ENCODE measurements around the gene RYR3.

The RYR3 gene

GRCh38 chr15:33395846-33396245 is 85.1 kb downstream of the RYR3 start:
- Histone ChIP-seq H3K9me3 (ENCODE audit: severe bottlenecking) (no peaks in the 10 kb centered on the region), H3K27me3 (ENCODE audit: insufficient read depth, poor library complexity, severe bottlenecking) (peaks cover 16% of the 10 kb centered on the region), H3K4me3 (ENCODE audit: severe bottlenecking) (no peak overlapping the region), H3K4me1 (ENCODE audit: insufficient read depth, poor library complexity, severe bottlenecking) (no peaks in the 10 kb centered on the region), H3K27ac (ENCODE audit: poor library complexity, severe bottlenecking) (no peak overlapping the region), H3K36me3 (ENCODE audit: low read depth) (no peaks in the 10 kb centered on the region)
- no peak for ATAC-seq (ENCODE audit: low read depth)
- no peak for TF ChIP-seq CTCF (IDR thresholded peaks at IDR 0.05; ENCODE audit: poor library complexity, severe bottlenecking)
- no peak for DNase-seq (ENCODE audit: low spot score)

GRCh38 chr15:33396475-33396874 is 85.7 kb downstream of the RYR3 start:
- no peak for ATAC-seq (ENCODE audit: low read depth)
- H3K4me3 ChIP-seq (ENCODE audit: severe bottlenecking): no peak overlapping the region
- no peak for DNase-seq (ENCODE audit: low spot score)
- no peak for TF ChIP-seq CTCF (IDR thresholded peaks at IDR 0.05; ENCODE audit: poor library complexity, severe bottlenecking)
- peaks cover 21% of the 10 kb centered on the region for H3K27me3 ChIP-seq (ENCODE audit: insufficient read depth, poor library complexity, severe bottlenecking)
- H3K4me1 ChIP-seq (ENCODE audit: insufficient read depth, poor library complexity, severe bottlenecking): no peaks in the 10 kb centered on the region
- no peak overlapping the region for H3K27ac ChIP-seq (ENCODE audit: poor library complexity, severe bottlenecking)
- H3K9me3 ChIP-seq (ENCODE audit: severe bottlenecking): no peaks in the 10 kb centered on the region
- no peaks in the 10 kb centered on the region for H3K36me3 ChIP-seq (ENCODE audit: low read depth)

- no peak for DNase-seq (ENCODE audit: low spot score)
Observed at GRCh38 chr15:33398555-33398954, 87.8 kb downstream of the RYR3 start.

DNA sequence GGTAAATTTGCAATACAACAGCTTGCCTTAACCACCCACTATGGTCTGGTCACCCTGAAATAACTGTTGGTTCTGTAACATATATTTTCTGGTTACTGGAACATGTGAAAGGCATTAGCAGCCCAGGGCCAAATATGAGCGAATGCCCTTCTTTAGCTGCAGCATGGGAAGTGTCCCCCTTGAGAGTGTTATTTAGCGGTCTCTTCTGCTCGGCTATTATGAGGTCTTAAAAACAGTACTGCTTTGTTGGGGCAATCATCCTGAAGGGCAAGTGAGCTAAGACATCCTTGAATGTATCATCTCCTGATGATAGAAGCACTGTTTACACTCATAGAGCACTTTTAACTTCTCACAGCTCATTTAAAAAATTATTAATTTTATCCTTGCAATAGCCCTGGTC is 90.2 kb downstream of the RYR3 start:
- no peak overlapping the region for H3K27ac ChIP-seq (ENCODE audit: poor library complexity, severe bottlenecking)
- DNase-seq (ENCODE audit: low spot score) (no peak), ATAC-seq (ENCODE audit: low read depth) (no peak)
- no peaks in the 10 kb centered on the region for H3K9me3 ChIP-seq (ENCODE audit: severe bottlenecking)
- H3K27me3 ChIP-seq (ENCODE audit: insufficient read depth, poor library complexity, severe bottlenecking): peaks cover 36% of the 10 kb centered on the region
- no peak overlapping the region for H3K4me3 ChIP-seq (ENCODE audit: severe bottlenecking)
- TF ChIP-seq CTCF (IDR thresholded peaks at IDR 0.05; ENCODE audit: poor library complexity, severe bottlenecking): no peak
- no peaks in the 10 kb centered on the region for H3K36me3 ChIP-seq (ENCODE audit: low read depth)
- H3K4me1 ChIP-seq (ENCODE audit: insufficient read depth, poor library complexity, severe bottlenecking): no peaks in the 10 kb centered on the region

More at GRCh38 chr15:33398555-33398954, 87.8 kb downstream of the RYR3 start:
- Histone ChIP-seq H3K27me3 (ENCODE audit: insufficient read depth, poor library complexity, severe bottlenecking) (peaks cover 35% of the 10 kb centered on the region), H3K4me1 (ENCODE audit: insufficient read depth, poor library complexity, severe bottlenecking) (no peaks in the 10 kb centered on the region), H3K4me3 (ENCODE audit: severe bottlenecking) (no peak overlapping the region), H3K36me3 (ENCODE audit: low read depth) (no peaks in the 10 kb centered on the region), H3K9me3 (ENCODE audit: severe bottlenecking) (no peaks in the 10 kb centered on the region), H3K27ac (ENCODE audit: poor library complexity, severe bottlenecking) (no peak overlapping the region)
- no peak for TF ChIP-seq CTCF (IDR thresholded peaks at IDR 0.05; ENCODE audit: poor library complexity, severe bottlenecking)
- ATAC-seq (ENCODE audit: low read depth): no peak

- DNase-seq (ENCODE audit: low spot score) (no peak), ATAC-seq (ENCODE audit: low read depth) (no peak)
- TF ChIP-seq CTCF (IDR thresholded peaks at IDR 0.05; ENCODE audit: poor library complexity, severe bottlenecking): no peak
- Histone ChIP-seq H3K36me3 (ENCODE audit: low read depth) (no peaks in the 10 kb centered on the region), H3K27me3 (ENCODE audit: insufficient read depth, poor library complexity, severe bottlenecking) (peaks cover 36% of the 10 kb centered on the region), H3K4me3 (ENCODE audit: severe bottlenecking) (no peak overlapping the region), H3K27ac (ENCODE audit: poor library complexity, severe bottlenecking) (no peak overlapping the region), H3K4me1 (ENCODE audit: insufficient read depth, poor library complexity, severe bottlenecking) (no peaks in the 10 kb centered on the region), H3K9me3 (ENCODE audit: severe bottlenecking) (no peaks in the 10 kb centered on the region)
Observed at GRCh38 chr15:33402600-33402999, 91.8 kb downstream of the RYR3 start.
